Measurements from ENCODE around the gene SH3BGRL.

GRCh38 chrX:81206476-81206875 is 4.6 kb downstream of the SH3BGRL start:
- no peak for TF ChIP-seq CTCF (IDR thresholded peaks at IDR 0.05)
- no peak for TF ChIP-seq EZH2 (IDR thresholded peaks at IDR 0.05; ENCODE audit: borderline replicate concordance, insufficient read depth, low read depth, low read length, poor library complexity, severe bottlenecking)

Data from B cell (primary cell).